Effector memory CD4-positive, alpha-beta T cell (primary cell): ENCODE measurements around the gene CCDC121.

Experiments used
- DNase-seq, 3 donors: peaks; one replicate each; pipeline ENCODE4 v3.0.0-alpha.2; 2020
- H3K27ac ChIP-seq: 2 replicates; pipeline ENCODE4 v1.7.0; 2013; ENCODE audit warnings: mild to moderate bottlenecking, low read length, moderate library complexity; ENCODE audit not compliant: insufficient read depth, poor library complexity, severe bottlenecking
- H3K27me3 ChIP-seq: replicated peaks from 2 replicates; pipeline ENCODE4 v1.7.0; 2013; ENCODE audit warnings: mild to moderate bottlenecking, low read length; ENCODE audit not compliant: insufficient read depth, control insufficient read depth, poor library complexity, severe bottlenecking
- H3K36me3 ChIP-seq: 2 replicates; pipeline ENCODE4 v1.7.0; 2013; ENCODE audit warnings: mild to moderate bottlenecking, low read length, moderate library complexity; ENCODE audit not compliant: control insufficient read depth, insufficient read depth
- H3K4me1 ChIP-seq: 2 replicates; pipeline ENCODE4 v1.7.0; 2013; ENCODE audit warnings: low read length, mild to moderate bottlenecking; ENCODE audit not compliant: control insufficient read depth, insufficient read depth, poor library complexity, severe bottlenecking
- H3K4me3 ChIP-seq: 2 replicates; pipeline ENCODE4 v1.7.0; 2013; ENCODE audit warnings: low read length, low read depth, mild to moderate bottlenecking; ENCODE audit not compliant: insufficient read depth, poor library complexity, severe bottlenecking
- H3K9me3 ChIP-seq: 2 replicates; pipeline ENCODE4 v1.7.0; 2013; ENCODE audit warnings: mild to moderate bottlenecking, low read length, moderate library complexity; ENCODE audit not compliant: control insufficient read depth

Gene CCDC121

DNA sequence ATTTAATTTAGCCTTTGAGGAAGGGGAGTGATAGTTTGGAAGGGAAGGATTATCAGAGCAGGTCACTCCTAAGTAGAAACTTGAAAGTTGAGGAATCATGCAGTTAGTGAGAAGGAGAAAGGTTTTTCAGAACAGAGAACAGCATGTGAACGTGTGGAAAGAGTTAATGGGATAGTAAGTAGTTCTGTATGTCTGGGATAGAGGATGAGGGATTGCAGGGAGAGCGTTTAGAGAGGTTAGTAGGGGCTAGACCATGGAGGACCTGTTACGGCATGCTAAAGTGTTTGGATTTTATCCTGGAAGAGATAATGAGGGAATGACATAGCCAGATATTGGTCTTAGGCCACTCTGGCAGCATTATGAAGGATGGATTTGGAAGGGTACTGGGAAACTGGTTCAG, 44.2 kb downstream of the CCDC121 start:
- Histone ChIP-seq H3K4me1 (peaks cover 28% of the 10 kb centered on the region), H3K9me3 (no peaks in the 10 kb centered on the region), H3K36me3 (no peaks in the 10 kb centered on the region), H3K4me3 (no peak overlapping the region), H3K27me3 (no peaks in the 10 kb centered on the region), H3K27ac (no peak overlapping the region)
- no peak for DNase-seq

DNA sequence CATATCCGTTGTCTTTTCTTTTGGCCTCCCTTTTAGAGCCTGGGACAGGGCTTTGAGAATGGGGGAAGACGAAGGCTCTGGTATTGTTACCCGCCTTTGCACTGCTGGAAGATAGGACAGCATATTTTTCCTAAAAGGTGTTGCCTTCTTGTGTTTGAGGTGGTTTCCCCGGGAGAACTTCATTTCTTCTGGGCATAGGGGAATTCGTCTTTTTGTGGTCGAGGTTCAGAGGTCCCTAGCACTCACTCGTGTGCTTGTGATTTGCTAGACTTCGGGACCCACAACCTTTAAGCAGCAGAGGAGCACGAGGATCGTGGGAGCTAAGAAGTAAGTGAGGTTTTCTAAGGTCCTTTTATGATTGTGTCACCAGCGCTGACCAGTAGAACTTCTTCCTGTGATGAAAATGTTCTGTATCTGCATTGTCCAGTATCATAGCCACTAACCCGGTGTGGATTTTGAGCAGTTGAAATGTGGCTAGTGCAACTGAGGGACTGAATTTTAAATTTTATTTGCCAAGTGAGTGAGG, 45.4 kb downstream of the CCDC121 start:
- Histone ChIP-seq H3K27ac (peak overlapping the region; percentile 60), H3K4me1 (peaks cover 28% of the 10 kb centered on the region), H3K9me3 (no peaks in the 10 kb centered on the region), H3K36me3 (no peaks in the 10 kb centered on the region), H3K27me3 (no peaks in the 10 kb centered on the region), H3K4me3 (peak overlapping the region; percentile 55)
- DNase-seq = no peak

DNA sequence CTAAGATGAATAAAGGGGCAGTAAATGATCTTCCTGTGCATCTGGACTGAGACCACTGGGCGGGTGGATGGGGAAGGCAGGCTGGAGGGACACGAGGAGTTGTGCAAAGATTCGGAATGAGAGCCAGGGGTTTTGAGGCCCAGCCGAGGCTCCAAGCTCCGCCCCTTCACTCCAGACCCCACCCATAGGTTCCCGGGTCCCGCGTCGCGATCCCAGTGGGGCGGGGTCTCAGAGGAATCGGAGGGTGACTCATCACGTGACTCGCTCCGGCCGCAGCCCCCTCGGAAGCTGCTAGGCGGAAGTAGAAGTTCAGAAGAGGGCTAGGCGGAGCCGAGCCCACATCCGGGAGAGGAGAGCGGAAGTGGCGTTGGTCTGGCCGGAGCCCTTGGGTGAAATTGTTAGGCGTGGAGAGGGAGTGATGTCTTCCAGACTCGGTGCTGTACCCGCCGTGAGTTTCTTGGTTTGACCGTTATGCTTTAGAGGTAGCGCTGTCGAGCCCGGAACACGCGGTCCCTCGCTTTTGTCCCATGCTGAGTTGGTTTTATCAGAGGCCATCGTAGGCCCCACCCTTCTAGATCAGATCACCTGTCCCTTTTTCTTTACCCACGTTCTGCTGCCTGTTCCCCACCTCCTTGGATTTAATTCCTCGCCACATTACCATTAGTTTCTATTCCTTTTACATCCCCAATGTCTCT, 46.0 kb downstream of the CCDC121 start, which contains the start of gene ZNF512:
TSS of gene ZNF512 (plus strand) at position 348 of the 695 bp plus-strand sequence. CDS start at position 419, 71 bp downstream.
- peak; percentile 60 to 77 (median 72) for DNase-seq
- H3K36me3 ChIP-seq = no peaks in the 10 kb centered on the region
- H3K9me3 ChIP-seq = no peaks in the 10 kb centered on the region
- no peaks in the 10 kb centered on the region for H3K27me3 ChIP-seq
- H3K27ac ChIP-seq = peak within 1 kb of the TSS; percentile 60
- peaks cover 28% of the 10 kb centered on the region for H3K4me1 ChIP-seq
- H3K4me3 ChIP-seq = peak within 1 kb of the TSS; percentile 55

DNA sequence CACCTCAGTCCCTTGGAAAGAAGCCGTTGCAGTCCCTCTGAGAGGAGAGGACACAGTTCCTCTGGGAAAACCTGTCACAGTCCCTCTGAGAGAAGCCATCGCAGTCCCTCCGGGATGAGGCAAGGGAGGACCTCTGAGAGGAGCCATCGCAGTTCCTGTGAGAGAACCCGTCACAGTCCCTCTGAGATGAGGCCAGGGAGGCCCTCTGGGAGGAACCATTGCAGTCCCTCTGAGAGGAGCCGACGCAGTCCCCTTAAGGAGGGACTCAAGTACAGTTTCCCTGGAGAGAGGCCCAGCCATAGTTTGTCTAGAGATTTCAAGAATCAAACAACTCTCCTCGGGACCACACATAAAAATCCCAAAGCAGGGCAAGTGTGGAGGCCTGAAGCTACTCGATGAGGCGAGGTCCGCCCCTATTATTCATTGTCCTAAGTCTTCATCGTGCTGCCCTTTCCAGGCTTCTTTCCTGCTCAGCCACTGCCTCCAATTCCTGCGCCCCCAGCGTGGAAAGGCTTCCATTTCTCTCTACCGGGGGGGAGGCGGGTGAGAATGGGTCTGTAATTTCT, 46.6 kb downstream of the CCDC121 start:
- Histone ChIP-seq H3K27me3 (no peaks in the 10 kb centered on the region), H3K4me1 (peaks cover 28% of the 10 kb centered on the region), H3K9me3 (no peaks in the 10 kb centered on the region), H3K4me3 (peak overlapping the region; percentile 55), H3K36me3 (no peaks in the 10 kb centered on the region), H3K27ac (peak overlapping the region; percentile 60)
- DNase-seq = no peak

DNA sequence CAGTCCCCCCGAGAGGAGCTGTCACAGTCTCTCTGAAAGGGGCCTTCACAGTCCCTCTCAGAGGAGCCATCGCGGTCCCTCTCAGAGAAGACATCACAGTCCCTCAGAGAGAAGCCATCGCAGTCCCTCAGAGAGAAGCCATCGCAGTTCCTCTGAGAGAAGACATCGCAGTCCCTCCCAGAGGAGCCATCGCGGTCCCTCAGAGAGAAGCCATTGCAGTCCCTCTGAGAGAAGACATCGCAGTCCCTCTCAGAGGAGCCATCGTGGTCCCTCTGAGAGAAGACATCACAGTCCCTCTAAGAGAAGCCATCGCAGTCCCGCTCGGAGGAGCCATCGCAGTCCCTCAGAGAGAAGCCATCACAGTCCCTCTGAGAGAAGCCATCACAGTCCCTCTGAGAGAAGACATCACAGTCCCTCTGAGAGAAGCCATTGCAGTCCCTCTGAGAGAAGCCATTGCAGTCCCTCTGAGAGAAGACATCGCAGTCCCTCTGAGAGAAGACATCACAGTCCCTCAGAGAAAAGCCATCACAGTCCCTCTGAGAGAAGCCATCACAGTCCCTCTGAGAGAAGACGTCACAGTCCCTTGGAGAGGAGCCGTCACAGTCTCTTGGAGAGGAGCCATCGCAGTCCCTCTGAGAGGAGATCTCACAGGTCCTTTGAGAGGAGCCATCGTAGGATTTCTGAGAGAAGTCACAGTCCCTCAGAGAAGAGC, 47.2 kb downstream of the CCDC121 start:
- H3K27me3 ChIP-seq = no peaks in the 10 kb centered on the region
- H3K4me3 ChIP-seq = no peak overlapping the region
- H3K36me3 ChIP-seq = no peaks in the 10 kb centered on the region
- H3K9me3 ChIP-seq = no peaks in the 10 kb centered on the region
- H3K27ac ChIP-seq = no peak overlapping the region
- no peak for DNase-seq
- H3K4me1 ChIP-seq = peaks cover 22% of the 10 kb centered on the region
